GM10248 (cell line): Measurements from ENCODE around the gene TAF1.
"Not testable (repeated sequence)": the region's sequence is repeated elsewhere in the genome, so short reads cannot be mapped to it uniquely, and the experiment has no call there.

Experiments
- CTCF ChIA-PET: fragments of 300-600 bp; sonication (Branson Sonifier 250); formaldehyde crosslinking; extraction: SDS; loops from one replicate; lab custom pipeline; 2021; ENCODE audit warnings: antibody characterized with exemption; lab: Yijun Ruan, JAX
- POLR2A ChIA-PET: fragments of 350-650 bp; sonication (Branson Sonifier 250); formaldehyde crosslinking; extraction: SDS; loops from one replicate; lab custom pipeline; 2020; ENCODE audit warnings: antibody characterized with exemption; lab: Yijun Ruan, JAX
- DNase-seq: peaks from one replicate; pipeline ENCODE4 v3.0.0; 2012; ENCODE audit errors: extremely low spot score
- CTCF ChIP-seq: IDR thresholded peaks from 2 replicates; pipeline ENCODE4 v1.5.1; 2012; ENCODE audit warnings: mild to moderate bottlenecking, low read depth; ENCODE audit errors: extremely low read depth, missing control alignments, control extremely low read depth

TAF1 gene

GRCh38 chrX:71439420-71439819 is 73.3 kb downstream of the TAF1 start:
- no peak for TF ChIP-seq CTCF
- ChIA-PET POLR2A (no interaction called here), CTCF (interaction anchor here (1.7 kb wide), 1 partner anchor 12 kb away, joined by 5 read pairs; no protein-coding TSS in a partner anchor)
- DNase-seq: no peak

- no peak for DNase-seq
- no peak for TF ChIP-seq CTCF
- POLR2A ChIA-PET: no interaction called here
- CTCF ChIA-PET: interaction anchor here (1.7 kb wide), 1 partner anchor 13 kb away, joined by 5 read pairs; no protein-coding TSS in a partner anchor
Observed at GRCh38 chrX:71439896-71440295, 73.7 kb downstream of the TAF1 start.

- ChIA-PET POLR2A (no interaction called here), CTCF (interaction anchor here (1.7 kb wide), 1 partner anchor 13 kb away, joined by 5 read pairs; no protein-coding TSS in a partner anchor)
- no peak for DNase-seq
- TF ChIP-seq CTCF: no peak
Observed at GRCh38 chrX:71440401-71440800, 74.2 kb downstream of the TAF1 start.

- CTCF ChIA-PET, DNase-seq: not testable (repeated sequence)
Observed at GRCh38 chrX:71441809-71442208, 75.7 kb downstream of the TAF1 start.

GRCh38 chrX:71450433-71451106 is 84.4 kb downstream of the TAF1 start:
- ChIA-PET POLR2A (no interaction called here), CTCF (no interaction called here)
- no peak for TF ChIP-seq CTCF
- no peak for DNase-seq

More at GRCh38 chrX:71441809-71442208, 75.7 kb downstream of the TAF1 start:
- POLR2A ChIA-PET: not testable (repeated sequence)

GRCh38 chrX:71451518-71451917 is 85.4 kb downstream of the TAF1 start:
- CTCF ChIA-PET, POLR2A ChIA-PET, DNase-seq: not testable (repeated sequence)

- CTCF ChIA-PET: no interaction called here
- POLR2A ChIA-PET: no interaction called here
- no peak for DNase-seq
- TF ChIP-seq CTCF: no peak
Observed at GRCh38 chrX:71453056-71453455, 86.9 kb downstream of the TAF1 start.

- no peak for TF ChIP-seq CTCF
- CTCF ChIA-PET: no interaction called here
- POLR2A ChIA-PET: no interaction called here
- DNase-seq: no peak
Observed at GRCh38 chrX:71454222-71454621, 88.1 kb downstream of the TAF1 start.
